GM04503 (cell line): ENCODE results near the gene KCNJ3.

Source experiments
- DNase-seq: peaks from one replicate; pipeline ENCODE4 v3.0.0-alpha.2; 2012; ENCODE audit warnings: low read depth

KCNJ3 gene, protein sequence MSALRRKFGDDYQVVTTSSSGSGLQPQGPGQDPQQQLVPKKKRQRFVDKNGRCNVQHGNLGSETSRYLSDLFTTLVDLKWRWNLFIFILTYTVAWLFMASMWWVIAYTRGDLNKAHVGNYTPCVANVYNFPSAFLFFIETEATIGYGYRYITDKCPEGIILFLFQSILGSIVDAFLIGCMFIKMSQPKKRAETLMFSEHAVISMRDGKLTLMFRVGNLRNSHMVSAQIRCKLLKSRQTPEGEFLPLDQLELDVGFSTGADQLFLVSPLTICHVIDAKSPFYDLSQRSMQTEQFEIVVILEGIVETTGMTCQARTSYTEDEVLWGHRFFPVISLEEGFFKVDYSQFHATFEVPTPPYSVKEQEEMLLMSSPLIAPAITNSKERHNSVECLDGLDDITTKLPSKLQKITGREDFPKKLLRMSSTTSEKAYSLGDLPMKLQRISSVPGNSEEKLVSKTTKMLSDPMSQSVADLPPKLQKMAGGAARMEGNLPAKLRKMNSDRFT

DNA sequence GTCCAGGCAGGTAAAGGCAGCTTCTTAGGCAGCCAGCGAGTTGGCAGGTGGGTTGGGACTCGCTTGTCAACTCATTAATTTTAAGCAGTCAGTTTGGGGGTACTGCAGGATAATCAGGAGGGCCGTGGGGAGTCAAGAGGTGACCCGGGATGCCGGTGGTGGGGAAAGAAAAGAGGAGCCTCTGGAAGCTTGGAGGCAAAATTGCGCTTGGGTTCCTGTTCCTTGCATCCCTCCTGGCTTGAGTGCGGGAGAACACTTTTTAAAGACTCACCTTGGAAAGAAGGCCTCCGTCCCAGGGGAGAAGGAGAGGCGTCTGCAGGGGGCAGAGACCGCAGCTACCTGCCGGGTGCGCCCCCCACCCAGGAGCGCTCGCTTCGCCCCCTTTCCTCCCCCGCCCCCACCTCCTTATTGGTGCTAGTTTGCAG, at the start of gene KCNJ3:
TSS of gene KCNJ3 (plus strand) at position 400 of the 425 bp plus-strand sequence. CDS start 81 bp downstream, outside the sequence.
- DNase-seq: no peak

DNA sequence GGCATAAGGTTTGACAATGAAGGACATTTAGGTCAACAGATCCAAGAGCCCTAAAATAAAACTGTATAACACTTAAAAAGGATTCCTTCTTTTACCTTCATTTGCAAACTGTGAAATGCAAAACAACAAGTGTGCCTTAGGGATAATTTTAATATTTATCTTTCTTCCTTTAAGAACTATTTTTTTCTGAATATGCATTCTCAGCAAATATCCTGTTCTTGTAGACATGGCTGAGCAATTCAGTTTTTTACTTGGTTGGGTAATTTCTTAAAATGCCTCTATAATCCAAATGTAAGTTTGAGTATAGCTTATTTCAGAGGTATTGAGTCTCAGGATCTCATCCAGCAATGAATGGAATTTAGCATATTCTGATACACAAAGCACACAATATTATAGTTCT, 43.0 kb upstream of the KCNJ3 start:
- DNase-seq: no peak

GRCh38 chr2:154658854-154659253, 39.6 kb upstream of the KCNJ3 start:
- no peak for DNase-seq

DNA sequence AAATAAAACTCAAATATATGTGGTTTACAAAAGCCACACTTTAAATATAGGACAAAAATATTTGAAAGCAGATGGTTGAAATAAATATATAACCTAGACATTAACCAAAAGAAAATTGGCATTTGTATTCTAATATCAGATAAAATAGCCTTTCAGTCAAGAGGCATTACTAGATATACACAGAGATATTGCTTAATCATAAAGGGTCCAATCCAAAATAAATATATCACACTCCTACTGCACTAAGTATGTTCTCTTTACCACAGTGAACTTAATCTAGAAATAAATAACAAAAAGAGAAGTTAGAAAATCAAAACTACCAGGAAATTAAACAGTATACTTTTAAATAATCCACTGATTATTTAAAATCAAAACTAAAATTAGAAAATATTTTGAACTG, 34.2 kb upstream of the KCNJ3 start:
- no peak for DNase-seq

DNA sequence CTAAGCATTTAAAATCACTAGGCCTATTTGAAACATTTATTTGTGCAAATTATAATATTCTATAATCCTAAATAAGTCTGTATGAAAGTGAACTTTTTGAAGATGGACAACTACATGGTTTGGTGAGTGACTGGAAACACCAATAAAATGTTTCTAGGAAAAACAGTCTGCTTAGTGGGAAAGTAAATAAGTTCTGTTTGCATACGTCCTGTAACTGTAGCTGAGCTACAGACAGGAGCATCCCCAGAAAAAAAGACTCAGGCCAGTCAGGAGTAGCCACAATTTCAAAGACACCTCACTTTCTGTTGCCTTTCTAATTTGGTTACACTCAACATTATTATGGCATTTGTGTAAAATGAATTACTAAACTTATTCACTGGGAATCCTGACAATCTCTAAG, 28.4 kb upstream of the KCNJ3 start:
- DNase-seq: no peak

GRCh38 chr2:154673694-154674093, 24.8 kb upstream of the KCNJ3 start:
- no peak for DNase-seq

- DNase-seq: no peak
These were observed 21.1 kb upstream of the KCNJ3 start for GRCh38 chr2:154677401-154677800.

DNA sequence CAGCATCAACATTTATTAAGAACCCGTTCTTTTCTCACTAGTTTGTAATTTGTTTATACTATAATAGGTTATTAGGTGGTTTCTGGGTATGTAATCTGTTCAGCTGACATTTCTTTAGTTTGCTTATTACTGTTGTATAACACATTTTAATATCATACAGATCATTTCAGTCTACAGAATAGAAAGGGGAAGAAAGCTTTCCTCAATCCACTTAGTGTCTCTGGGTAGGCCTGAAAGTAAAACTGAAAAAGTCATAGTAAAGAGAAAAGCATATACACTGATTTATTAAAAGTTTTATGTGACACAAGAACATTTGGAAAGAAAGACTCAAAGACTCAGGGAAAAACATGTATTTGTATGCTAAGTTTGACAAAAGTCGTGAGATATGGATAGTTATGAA, 16.8 kb upstream of the KCNJ3 start:
- DNase-seq: no peak

GRCh38 chr2:154686162-154686561, 12.3 kb upstream of the KCNJ3 start:
- DNase-seq: no peak

GRCh38 chr2:154688373-154688772, 10.1 kb upstream of the KCNJ3 start:
- DNase-seq: no peak

DNA sequence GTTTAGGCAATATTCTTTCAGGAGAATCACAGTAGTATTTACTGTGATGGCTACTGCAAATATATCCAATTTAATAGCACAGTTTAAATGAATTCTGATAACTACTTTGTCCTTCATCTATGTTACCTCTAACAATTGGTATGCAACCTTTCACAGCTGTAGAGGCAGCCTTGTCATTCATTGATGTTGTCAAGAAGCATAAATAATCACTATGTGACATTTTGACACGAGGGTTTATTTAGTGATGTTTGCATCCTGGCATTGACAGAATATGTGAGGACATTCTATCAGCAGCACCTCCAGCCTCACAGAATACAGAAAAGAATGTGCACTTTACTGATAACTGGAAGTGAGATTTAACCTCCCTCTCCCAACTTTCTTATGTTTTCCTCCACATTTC, 9.3 kb upstream of the KCNJ3 start:
- DNase-seq: no peak

- no peak for DNase-seq
These were observed 5.6 kb upstream of the KCNJ3 start for GRCh38 chr2:154692927-154693326.

GRCh38 chr2:154693741-154694340, 4.7 kb upstream of the KCNJ3 start:
- DNase-seq: no peak

- DNase-seq: no peak
These were observed 3.6 kb upstream of the KCNJ3 start for GRCh38 chr2:154694881-154695280.

DNA sequence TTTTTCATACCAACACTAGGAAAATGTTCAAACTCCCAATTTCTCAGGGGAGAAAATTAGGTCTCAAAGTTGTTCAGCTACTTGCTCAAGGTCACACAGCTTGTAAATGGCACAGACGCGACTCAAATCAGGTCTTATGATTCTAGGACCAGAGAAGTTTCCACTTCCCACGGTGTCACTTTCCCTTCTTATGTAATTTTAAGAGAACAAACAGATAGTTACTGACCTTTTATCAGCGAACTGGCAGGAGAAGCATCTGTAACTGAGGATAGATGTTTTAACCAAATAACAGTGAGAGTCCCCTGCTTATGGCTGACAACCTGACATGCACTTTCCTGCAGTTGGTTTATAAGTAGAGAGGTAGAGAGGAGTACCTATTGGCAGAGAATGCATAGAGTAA, 2.1 kb upstream of the KCNJ3 start:
- DNase-seq: no peak

- DNase-seq: no peak
These were observed 1.6 kb upstream of the KCNJ3 start for GRCh38 chr2:154696810-154697417.

- no peak for DNase-seq
These were observed 860 bp upstream of the KCNJ3 start for GRCh38 chr2:154697418-154698252.

DNA sequence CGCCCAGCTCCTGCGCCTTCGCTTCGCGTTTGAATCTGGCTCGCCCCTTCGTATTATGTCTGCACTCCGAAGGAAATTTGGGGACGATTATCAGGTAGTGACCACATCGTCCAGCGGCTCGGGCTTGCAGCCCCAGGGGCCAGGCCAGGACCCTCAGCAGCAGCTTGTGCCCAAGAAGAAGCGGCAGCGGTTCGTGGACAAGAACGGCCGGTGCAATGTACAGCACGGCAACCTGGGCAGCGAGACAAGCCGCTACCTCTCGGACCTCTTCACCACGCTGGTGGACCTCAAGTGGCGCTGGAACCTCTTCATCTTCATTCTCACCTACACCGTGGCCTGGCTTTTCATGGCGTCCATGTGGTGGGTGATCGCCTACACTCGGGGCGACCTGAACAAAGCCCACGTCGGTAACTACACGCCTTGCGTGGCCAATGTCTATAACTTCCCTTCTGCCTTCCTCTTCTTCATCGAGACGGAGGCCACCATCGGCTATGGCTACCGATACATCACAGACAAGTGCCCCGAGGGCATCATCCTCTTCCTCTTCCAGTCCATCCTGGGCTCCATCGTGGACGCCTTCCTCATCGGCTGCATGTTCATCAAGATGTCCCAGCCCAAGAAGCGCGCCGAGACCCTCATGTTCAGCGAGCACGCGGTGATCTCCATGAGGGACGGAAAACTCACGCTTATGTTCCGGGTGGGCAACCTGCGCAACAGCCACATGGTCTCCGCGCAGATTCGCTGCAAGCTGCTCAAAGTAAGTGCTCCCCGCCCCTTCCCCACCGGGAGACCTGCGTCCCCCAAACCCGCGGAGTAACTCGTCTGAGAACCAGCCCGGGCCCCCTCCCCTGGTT, 453 bp downstream of the KCNJ3 start:
- DNase-seq: no peak

DNA sequence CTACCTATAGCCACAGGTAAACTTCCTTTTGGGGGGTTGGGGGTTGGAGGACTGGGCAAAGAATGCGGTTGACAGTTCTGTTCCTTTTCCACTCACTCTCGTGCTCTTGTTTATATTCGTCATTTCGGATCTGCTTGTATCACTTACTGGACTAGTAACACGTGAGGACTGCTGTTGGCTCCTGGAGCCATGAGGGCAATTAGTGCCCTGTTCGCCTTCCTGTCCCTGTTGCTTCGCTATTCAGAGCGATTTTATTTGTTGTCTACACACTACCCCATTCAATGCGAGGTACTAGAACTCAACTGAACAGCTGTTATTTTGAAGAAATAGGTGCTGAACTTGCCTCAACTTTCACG, 1.1 kb downstream of the KCNJ3 start:
- no peak for DNase-seq

DNA sequence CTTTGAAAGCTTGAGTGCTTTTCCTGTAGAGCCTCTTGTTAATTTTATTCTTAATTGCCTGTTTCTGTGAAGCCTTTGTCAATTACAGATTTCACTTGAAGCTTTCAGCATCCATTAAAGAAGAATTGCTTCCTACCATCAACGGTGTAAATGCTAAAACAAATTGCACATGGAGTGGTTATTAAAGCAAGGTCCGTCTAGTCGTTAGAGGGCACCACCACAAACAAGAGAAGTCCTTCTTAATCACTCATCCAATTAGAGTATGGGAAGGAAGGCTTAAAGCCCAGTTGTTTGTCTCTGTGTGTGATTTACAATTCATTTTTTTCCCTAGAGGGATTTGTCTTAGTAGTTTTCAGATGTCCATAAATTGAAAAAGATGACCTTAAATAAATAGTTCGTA, 1.6 kb downstream of the KCNJ3 start:
- no peak for DNase-seq

DNA sequence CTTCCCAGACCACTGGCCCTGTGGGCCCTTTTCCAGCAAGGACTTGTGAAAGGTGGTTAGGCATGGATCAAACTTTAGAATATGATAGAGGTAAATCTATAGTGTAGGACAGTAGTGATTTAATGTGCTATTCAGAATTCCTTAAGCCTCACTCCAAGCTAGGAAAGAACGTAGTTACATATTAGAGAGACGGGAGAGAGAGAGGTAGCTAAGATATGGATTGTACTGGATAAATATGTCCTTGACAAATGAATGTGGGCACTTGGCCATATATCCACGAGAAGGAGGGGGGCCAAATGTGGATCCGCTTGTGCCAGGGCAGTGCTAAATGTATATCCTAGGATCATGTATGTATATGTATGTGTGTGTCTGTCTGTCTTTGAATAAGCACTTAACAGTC, 6.5 kb downstream of the KCNJ3 start:
- no peak for DNase-seq
